AG04450 (cell line): ENCODE measurements around the gene DHRS3. TPM values are rescaled to one million over a fixed set of nuclear protein-coding genes. Genes with fewer than 3 reads are reported as not detected.
"Not testable (repeated sequence)": the region's sequence is repeated elsewhere in the genome, so short reads cannot be mapped to it uniquely, and the experiment has no call there.

Experiments used
- CTCF ChIA-PET: fragments of 300-600, 350-600 bp; formaldehyde crosslinking; extraction: SDS; loops from one replicate; lab custom pipeline; 2022; ENCODE audit warnings: antibody characterized with exemption, inconsistent platforms; lab: Charles Lee
- POLR2A ChIA-PET: fragments of 350-600 bp; formaldehyde crosslinking; extraction: SDS; loops from one replicate; lab custom pipeline; 2021; ENCODE audit warnings: antibody characterized with exemption, inconsistent platforms; lab: Yijun Ruan, JAX
- DNase-seq: peaks from one replicate; pipeline ENCODE4 v3.0.0-alpha.2; 2011; ENCODE audit warnings: low read depth, low spot score
- H3K27ac ChIP-seq: one replicate; pipeline ENCODE4 v1.5.1; 2012; ENCODE audit warnings: low read depth, low read length, control low read depth
- H3K27me3 ChIP-seq: one replicate; pipeline ENCODE4 v1.6.0; 2012; ENCODE audit warnings: low read length; ENCODE audit not compliant: control insufficient read depth, insufficient read depth
- H3K4me3 ChIP-seq: 2 replicates; pipeline ENCODE4 v1.5.1; 2011; ENCODE audit warnings: mild to moderate bottlenecking, low read depth, low read length, control low read depth
- H3K9me3 ChIP-seq: 2 replicates; pipeline ENCODE4 v1.5.1; 2012; ENCODE audit warnings: low read length; ENCODE audit not compliant: control insufficient read depth, insufficient read depth
- CTCF ChIP-seq: IDR thresholded peaks from 2 replicates; pipeline ENCODE4 v1.5.1; 2011; ENCODE audit warnings: low read depth, low read length, control low read depth, inconsistent platforms
- polyA plus RNA-seq: library from polyadenylated mRNA; depleted of rRNA; stranded (reverse); fragments of >200 nt; gene quantifications from 2 replicates; pipeline ENCODE4 v1.2.3, GENCODE V29; 2011

DHRS3 gene
- polyA plus RNA-seq, 1 experiment: 42.3 TPM

- no peak for DNase-seq
- CTCF ChIA-PET: interaction anchor here (1.1 to 2.0 kb wide), 4 partner anchors 35 to 381 kb away, joined by 3 to 11 read pairs (median 5); no protein-coding TSS in a partner anchor
- Histone ChIP-seq H3K27me3 (peaks cover 17% of the 10 kb centered on the region), H3K27ac (no peak overlapping the region), H3K9me3 (no peaks in the 10 kb centered on the region), H3K4me3 (no peak overlapping the region)
- POLR2A ChIA-PET: no interaction called here
- TF ChIP-seq CTCF: no peak
These were observed 38.6 kb upstream of the DHRS3 start for GRCh38 chr1:12656575-12656974.

- DNase-seq: no peak
- CTCF ChIA-PET: no interaction called here
- no peaks in the 10 kb centered on the region for H3K9me3 ChIP-seq
- POLR2A ChIA-PET: no interaction called here
- no peak for TF ChIP-seq CTCF
- peaks cover 19% of the 10 kb centered on the region for H3K27me3 ChIP-seq
- H3K27ac ChIP-seq: no peak overlapping the region
- H3K4me3 ChIP-seq: no peak overlapping the region
These were observed 36.6 kb upstream of the DHRS3 start for GRCh38 chr1:12654657-12655056.

GRCh38 chr1:12654004-12654567 is 36.1 kb upstream of the DHRS3 start:
- H3K27ac ChIP-seq: no peak overlapping the region
- ChIA-PET POLR2A (no interaction called here), CTCF (no interaction called here)
- DNase-seq: no peak
- no peaks in the 10 kb centered on the region for H3K9me3 ChIP-seq
- H3K4me3 ChIP-seq: no peak overlapping the region
- peaks cover 19% of the 10 kb centered on the region for H3K27me3 ChIP-seq
- no peak for TF ChIP-seq CTCF

- H3K27me3 ChIP-seq: peaks cover 35% of the 10 kb centered on the region
- peak; percentile 93 for DNase-seq
- no peak overlapping the region for H3K27ac ChIP-seq
- no peak overlapping the region for H3K4me3 ChIP-seq
- CTCF ChIA-PET: interaction anchor here (0.6 to 5.2 kb wide), 3 partner anchors 9 to 374 kb away, joined by 3 to 42 read pairs (median 6); no protein-coding TSS in a partner anchor
- POLR2A ChIA-PET: interaction anchor here (1.0 to 1.1 kb wide), 3 partner anchors 9 to 171 kb away, joined by 3 to 6 read pairs (median 3); no protein-coding TSS in a partner anchor
- TF ChIP-seq CTCF: no peak
- H3K9me3 ChIP-seq: no peaks in the 10 kb centered on the region
These were observed 32.0 kb upstream of the DHRS3 start for GRCh38 chr1:12649971-12650421.

- Histone ChIP-seq H3K9me3 (no peaks in the 10 kb centered on the region), H3K27ac (no peak overlapping the region), H3K27me3 (peaks cover 47% of the 10 kb centered on the region), H3K4me3 (no peak overlapping the region)
- no peak for TF ChIP-seq CTCF
- ChIA-PET POLR2A (interaction anchor here (1.2 kb wide), 1 partner anchor 10 kb away, joined by 3 read pairs; no protein-coding TSS in a partner anchor), CTCF (interaction anchor here (5.2 kb wide), 1 partner anchor 10 kb away, joined by 42 read pairs; no protein-coding TSS in a partner anchor)
- DNase-seq: no peak
These were observed 30.7 kb upstream of the DHRS3 start for GRCh38 chr1:12648741-12649140.

GRCh38 chr1:12645401-12645800 is 27.4 kb upstream of the DHRS3 start:
- H3K27ac ChIP-seq, H3K9me3 ChIP-seq, DNase-seq, CTCF ChIA-PET, POLR2A ChIA-PET, H3K4me3 ChIP-seq: not testable (repeated sequence)
- H3K27me3 ChIP-seq: peaks cover 35% of the 10 kb centered on the region
